HG03039 (cell line): Measurements from ENCODE around the gene PLEKHH1.
"Not testable (repeated sequence)": the region's sequence is repeated elsewhere in the genome, so short reads cannot be mapped to it uniquely, and the experiment has no call there.

Source experiments
- ATAC-seq: cut with Tn5 transposase; IDR thresholded peaks from one replicate; pipeline ENCODE4 v1.9.1; 2021; ENCODE audit warnings: mild to moderate bottlenecking, moderate library complexity; ENCODE audit not compliant: unreplicated experiment

Gene PLEKHH1

GRCh38 chr14:67579636-67580035 lies 46.5 kb downstream of the PLEKHH1 start:
- no peak for ATAC-seq

- ATAC-seq = no peak
Observed at GRCh38 chr14:67580336-67581171, 47.5 kb downstream of the PLEKHH1 start.

GRCh38 chr14:67581643-67582042 lies 48.6 kb downstream of the PLEKHH1 start:
- ATAC-seq = no peak

GRCh38 chr14:67582061-67582460 lies 49.0 kb downstream of the PLEKHH1 start:
- ATAC-seq = no peak

GRCh38 chr14:67583711-67584644 lies 50.9 kb downstream of the PLEKHH1 start:
- no peak for ATAC-seq

- no peak for ATAC-seq
Observed at GRCh38 chr14:67584978-67585377, 51.9 kb downstream of the PLEKHH1 start.

- no peak for ATAC-seq
Observed at GRCh38 chr14:67586369-67586768, 53.3 kb downstream of the PLEKHH1 start.

GRCh38 chr14:67589204-67589770 lies 56.2 kb downstream of the PLEKHH1 start:
- ATAC-seq = no peak

- ATAC-seq = not testable (repeated sequence)
Observed at GRCh38 chr14:67593650-67594049, 60.6 kb downstream of the PLEKHH1 start.

GRCh38 chr14:67595392-67595791 lies 62.3 kb downstream of the PLEKHH1 start:
- no peak for ATAC-seq

GRCh38 chr14:67599698-67600561 lies 66.8 kb downstream of the PLEKHH1 start, which contains the start of gene PIGH:
Gene PIGH (minus strand): TSS chr14:67600268. CDS start chr14:67600203, 65 bp downstream.
- peak; percentile 90 for ATAC-seq

GRCh38 chr14:67600562-67600974 lies 67.5 kb downstream of the PLEKHH1 start:
- not testable (repeated sequence) for ATAC-seq

GRCh38 chr14:67602076-67602475 lies 69.0 kb downstream of the PLEKHH1 start:
- no peak for ATAC-seq

GRCh38 chr14:67602995-67603545 lies 70.0 kb downstream of the PLEKHH1 start:
- no peak for ATAC-seq

- no peak for ATAC-seq
Observed at GRCh38 chr14:67607646-67608045, 74.6 kb downstream of the PLEKHH1 start.

GRCh38 chr14:67609642-67610310 lies 76.7 kb downstream of the PLEKHH1 start:
- no peak for ATAC-seq

GRCh38 chr14:67610491-67610890 lies 77.4 kb downstream of the PLEKHH1 start:
- no peak for ATAC-seq

GRCh38 chr14:67618617-67619063 lies 85.5 kb downstream of the PLEKHH1 start:
- ATAC-seq = no peak
